ENCODE data around the gene SATB2.
A peak's percentile ranks its signal among the peaks of the same experiment; 100 is the strongest.

SATB2 gene

GRCh38 chr2:199315299-199316179 is 142.2 kb downstream of the SATB2 start:
- peak; percentile 4 for DNase-seq

- DNase-seq, result no peak
Measured at GRCh38 chr2:199312931-199313330, 144.8 kb downstream of the SATB2 start.

- no peak for DNase-seq
Measured at GRCh38 chr2:199310771-199311585, 146.8 kb downstream of the SATB2 start.

GRCh38 chr2:199309973-199310372 is 147.8 kb downstream of the SATB2 start:
- DNase-seq, result no peak

- DNase-seq, result no peak
Measured at GRCh38 chr2:199309411-199309810, 148.3 kb downstream of the SATB2 start.

GRCh38 chr2:199308567-199308966 is 149.2 kb downstream of the SATB2 start:
- DNase-seq, result no peak

- no peak for DNase-seq
Measured at GRCh38 chr2:199307461-199307860, 150.3 kb downstream of the SATB2 start.

- no peak for DNase-seq
Measured at GRCh38 chr2:199306116-199306515, 151.6 kb downstream of the SATB2 start.

GRCh38 chr2:199303728-199304177 is 154.0 kb downstream of the SATB2 start:
- no peak for DNase-seq

- DNase-seq, result no peak
Measured at GRCh38 chr2:199302851-199303250, 154.9 kb downstream of the SATB2 start.

- no peak for DNase-seq
Measured at GRCh38 chr2:199288424-199288823, 169.3 kb downstream of the SATB2 start.

GRCh38 chr2:199282309-199282708 is 175.4 kb downstream of the SATB2 start:
- DNase-seq, result no peak

GRCh38 chr2:199279146-199279545 is 178.6 kb downstream of the SATB2 start:
- DNase-seq, result no peak

GRCh38 chr2:199278099-199278498 is 179.6 kb downstream of the SATB2 start:
- DNase-seq, result peak; percentile 35

GRCh38 chr2:199273042-199273511 is 184.7 kb downstream of the SATB2 start:
- DNase-seq, result no peak

GRCh38 chr2:199261936-199262335 is 195.8 kb downstream of the SATB2 start:
- no peak for DNase-seq

- DNase-seq, result no peak
Measured at GRCh38 chr2:199261239-199261638, 196.5 kb downstream of the SATB2 start.

GRCh38 chr2:199259671-199260070 is 198.1 kb downstream of the SATB2 start:
- DNase-seq, result no peak

GRCh38 chr2:199258291-199258690 is 199.4 kb downstream of the SATB2 start:
- no peak for DNase-seq

- DNase-seq, result no peak
Measured at GRCh38 chr2:199257261-199258224, 200.2 kb downstream of the SATB2 start.

GRCh38 chr2:199230091-199230490 is 227.6 kb downstream of the SATB2 start:
- DNase-seq, result no peak
